Spleen (tissue), 11 donors: ENCODE data around the gene CD82. TPM values are rescaled to one million over a fixed set of nuclear protein-coding genes. Genes with fewer than 3 reads are reported as not detected.
A peak's percentile ranks its signal among the peaks of the same experiment; 100 is the strongest.
"Not testable (repeated sequence)": the region's sequence is repeated elsewhere in the genome, so short reads cannot be mapped to it uniquely, and the experiment has no call there.

Experiments
- DNase-seq: peaks from one replicate; pipeline ENCODE4 v3.0.0-alpha.2; 2020
- H3K27ac ChIP-seq, 8 donors: fragments of 200-600 bp; sonication (generic) in 7 of 8; 1 replicate in 4 of 8; 2 replicates in 4 of 8; pipeline versions ENCODE4 v1.5.0 to v1.8.0; 2016 to 2021; ENCODE audit warnings: inconsistent platforms in 4 of 8, mild to moderate bottlenecking in 4 of 8, moderate library complexity in 1 of 8
- H3K27me3 ChIP-seq, 7 donors: fragments of 200-600 bp; sonication (generic) in 6 of 7; replicated peaks in 1 of 7; 1 replicate in 4 of 7; 2 replicates in 3 of 7; pipeline versions ENCODE4 v1.5.0 to v1.8.0; 2016 to 2021; ENCODE audit warnings: inconsistent platforms in 3 of 7, mild to moderate bottlenecking in 1 of 7
- H3K36me3 ChIP-seq, 6 donors: fragments of 200-600 bp; sonication (generic) in 5 of 6; 1 replicate in 4 of 6; 2 replicates in 2 of 6; pipeline versions ENCODE4 v1.5.0 to v1.8.0; 2016 to 2021; ENCODE audit warnings: inconsistent platforms in 2 of 6
- H3K4me1 ChIP-seq, 6 donors: fragments of 200-600 bp; sonication (generic) in 5 of 6; 1 replicate in 3 of 6; 2 replicates in 3 of 6; pipeline versions ENCODE4 v1.5.0 to v1.8.0; 2016 to 2021; ENCODE audit warnings: inconsistent platforms in 3 of 6
- H3K4me3 ChIP-seq, 8 donors: fragments of 200-600 bp; sonication (generic) in 7 of 8; 1 replicate in 4 of 8; 2 replicates in 4 of 8; pipeline versions ENCODE4 v1.5.0 to v1.8.0; 2016 to 2021; ENCODE audit warnings: inconsistent platforms in 4 of 8, mild to moderate bottlenecking in 4 of 8, moderate library complexity in 2 of 8
- H3K9me3 ChIP-seq, 8 donors: fragments of 200-600 bp; sonication (generic) in 7 of 8; 1 replicate in 4 of 8; 2 replicates in 4 of 8; pipeline versions ENCODE4 v1.5.0 to v1.8.0; 2016 to 2021; ENCODE audit warnings: inconsistent platforms in 4 of 8
- POLR2A ChIP-seq, 3 donors: fragments of 450-650 bp; IDR thresholded peaks; one replicate each; pipeline ENCODE4 v1.5.1; 2017; ENCODE audit warnings: antibody characterized with exemption in 3 of 3, mild to moderate bottlenecking in 1 of 3
- POLR2AphosphoS5 ChIP-seq, 3 donors: sonication (generic); formaldehyde crosslinking; IDR thresholded peaks; one replicate each; pipeline ENCODE4 v1.5.1; 2017; ENCODE audit warnings: antibody characterized with exemption in 3 of 3
- WGBS, 5 donors: extraction: QIAGEN DNeasy Blood & Tissue Kit in 3 of 5; methylation state at CpG; one replicate each; pipeline versions ENCODE4 v1.1.5 to v1.1.7; 2013 to 2018; 5-methylcytosine and 5-hydroxymethylcytosine counted together
- intact Hi-C: fragments of 100-400 bp; cut with DNase I; formaldehyde crosslinking; loops from one replicate; pipeline ENCODE4 v1.15.0; 2023; ENCODE audit warnings: low total_unique reads
- polyA plus RNA-seq, 3 donors: library from polyadenylated mRNA; stranded (reverse); fragments of 200-250 nt; gene quantifications; one replicate each; pipeline ENCODE4 v1.2.1, GENCODE V29; 2013
- total RNA-seq, 7 donors: library from RNA; depleted of rRNA in 3 of 7; stranded (reverse); fragments of >200 nt in 3 of 7; fragmentation: NEBNext Ultra II Directional in 4 of 7; extraction: Animal tissue kit (Norgen Biotek cat#: 25700) in 4 of 7; gene quantifications; one replicate each; pipeline versions ENCODE4 v1.1.0 to v1.2.1, GENCODE V29; 2016 to 2021
- TF ChIP-seq, protein P1 (sequence below), 11 experiments: fragments of 200-600 bp in 7 of 11; fragments of 450-650 bp in 4 of 11; sonication (generic) in 4 of 11; IDR thresholded peaks in 8 of 11; conservative IDR thresholded peaks in 3 of 11; 1 replicate in 7 of 11; 2 replicates in 4 of 11; pipeline versions ENCODE4 v1.4.0 to v1.8.0; 2016 to 2021; ENCODE audit warnings: antibody characterized with exemption in 11 of 11, inconsistent platforms in 4 of 11, mild to moderate bottlenecking in 1 of 11
- donor health status: healthy with polysubstance abuse.
- donor health status: DM: no; HTN: no; CAD: no; lungs with moderate emphysema.
- donor health status: DM: no; HTN: no; CAD: no.
- donor health status: Bipolar disorder and iron deficiency.
- donor health status: healthy.
- donor health status: DM: no; HTN: no; CAD: no.
- donor health status: DM: yes; HTN: yes; CAD: no.

CD82 gene
- total and polyA plus RNA-seq, 10 donors: 27.8 to 174 (median 95.2) TPM

DNA sequence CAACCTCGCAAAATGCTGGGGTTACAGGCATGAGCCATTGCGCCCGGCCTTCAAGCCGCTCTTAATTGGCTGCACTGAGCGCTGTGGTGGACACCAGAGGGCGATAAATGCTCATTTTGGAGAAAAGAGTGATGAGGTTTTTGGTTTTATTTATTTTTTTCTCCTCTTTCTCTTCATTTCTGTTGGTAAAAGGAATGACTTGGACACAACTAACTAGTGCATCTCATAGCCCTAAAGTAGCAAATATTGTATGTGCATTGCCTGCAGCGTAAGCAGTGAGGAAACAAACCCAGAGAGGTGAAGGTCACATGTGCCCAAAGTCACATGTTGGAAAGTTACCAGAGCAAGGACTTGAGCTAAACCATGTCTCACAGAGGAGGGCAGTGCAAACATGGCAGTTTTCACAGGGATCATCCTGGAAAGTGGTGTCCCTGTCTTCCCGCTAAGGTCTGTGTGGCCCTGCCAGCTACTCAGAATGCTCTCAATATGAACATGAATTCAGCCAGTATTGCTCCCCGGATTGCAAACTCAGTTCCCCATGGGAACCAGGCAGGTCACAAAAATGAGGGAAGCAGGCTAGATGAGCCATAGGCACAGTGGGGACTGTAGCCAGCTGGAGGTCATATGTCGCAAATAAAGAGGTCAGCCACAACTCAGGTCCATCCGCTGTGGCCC, 8.6 kb upstream of the CD82 start:
- DNase-seq: peak; percentile 88
- Histone ChIP-seq H3K9me3 (peaks cover 0 to 8% (median 0%) of the 10 kb centered on the region in 8 donors), H3K36me3 (no peaks in the 10 kb centered on the region), H3K4me3 (no peak overlapping the region), H3K4me1 (peaks cover 15 to 69% (median 37%) of the 10 kb centered on the region in 6 donors), H3K27me3 (no peaks in the 10 kb centered on the region), H3K27ac (peak overlapping the region in 7 of 8 donors; percentile 20 to 81 (median 60))
- WGBS, 5 donors: 28 to 44% (median 35%) methylated on average over 10 to 11 of the region's 11 CpGs
- TF ChIP-seq POLR2AphosphoS5 (IDR thresholded peaks at IDR 0.05): no peak
- TF ChIP-seq, protein P1, sequence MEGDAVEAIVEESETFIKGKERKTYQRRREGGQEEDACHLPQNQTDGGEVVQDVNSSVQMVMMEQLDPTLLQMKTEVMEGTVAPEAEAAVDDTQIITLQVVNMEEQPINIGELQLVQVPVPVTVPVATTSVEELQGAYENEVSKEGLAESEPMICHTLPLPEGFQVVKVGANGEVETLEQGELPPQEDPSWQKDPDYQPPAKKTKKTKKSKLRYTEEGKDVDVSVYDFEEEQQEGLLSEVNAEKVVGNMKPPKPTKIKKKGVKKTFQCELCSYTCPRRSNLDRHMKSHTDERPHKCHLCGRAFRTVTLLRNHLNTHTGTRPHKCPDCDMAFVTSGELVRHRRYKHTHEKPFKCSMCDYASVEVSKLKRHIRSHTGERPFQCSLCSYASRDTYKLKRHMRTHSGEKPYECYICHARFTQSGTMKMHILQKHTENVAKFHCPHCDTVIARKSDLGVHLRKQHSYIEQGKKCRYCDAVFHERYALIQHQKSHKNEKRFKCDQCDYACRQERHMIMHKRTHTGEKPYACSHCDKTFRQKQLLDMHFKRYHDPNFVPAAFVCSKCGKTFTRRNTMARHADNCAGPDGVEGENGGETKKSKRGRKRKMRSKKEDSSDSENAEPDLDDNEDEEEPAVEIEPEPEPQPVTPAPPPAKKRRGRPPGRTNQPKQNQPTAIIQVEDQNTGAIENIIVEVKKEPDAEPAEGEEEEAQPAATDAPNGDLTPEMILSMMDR (IDR thresholded peaks at IDR 0.05 in 8 of 11, conservative IDR thresholded peaks at IDR 0.05 in 3 of 11): peak; percentile 64 to 89 (median 77)
- TF ChIP-seq POLR2A (IDR thresholded peaks at IDR 0.05): no peak
- intact Hi-C loops: loop anchor here (2.0 to 5.0 kb wide), 3 partner anchors 52 to 355 kb away; no protein-coding TSS in a partner anchor

DNA sequence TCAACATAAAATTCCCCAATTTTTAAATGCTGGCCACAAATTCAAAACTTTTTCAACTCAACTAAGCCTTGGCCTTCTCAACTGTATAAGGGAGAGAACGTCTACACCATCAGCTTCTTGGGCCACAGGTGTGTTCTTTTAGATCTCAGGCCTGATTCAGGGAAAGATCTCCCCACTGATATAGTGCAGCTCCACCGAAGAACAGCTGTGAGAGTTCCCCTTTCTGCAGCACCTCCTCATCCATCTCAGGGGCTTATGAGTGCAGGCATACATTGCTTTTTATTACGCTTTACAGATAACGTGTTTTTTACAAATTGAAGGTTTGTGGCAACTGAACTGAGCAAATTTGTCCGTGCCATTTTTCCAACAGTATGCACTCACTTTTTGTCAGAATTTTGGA, 8.0 kb upstream of the CD82 start:
- Histone ChIP-seq H3K27ac (peak overlapping the region in 7 of 8 donors; percentile 20 to 81 (median 60)), H3K9me3 (peaks cover 0 to 8% (median 0%) of the 10 kb centered on the region in 8 donors), H3K4me3 (no peak overlapping the region), H3K27me3 (no peaks in the 10 kb centered on the region), H3K4me1 (peaks cover 15 to 69% (median 37%) of the 10 kb centered on the region in 6 donors), H3K36me3 (no peaks in the 10 kb centered on the region)
- intact Hi-C loops: loop anchor here (2.0 to 5.0 kb wide), 3 partner anchors 51 to 355 kb away; no protein-coding TSS in a partner anchor
- no peak for DNase-seq
- WGBS, 5 donors: 39 to 61% (median 46%) methylated on average over 5 of the region's 5 CpGs
- TF ChIP-seq POLR2A (IDR thresholded peaks at IDR 0.05): no peak
- no peak for TF ChIP-seq POLR2AphosphoS5 (IDR thresholded peaks at IDR 0.05)
- TF ChIP-seq, protein P1 (IDR thresholded peaks at IDR 0.05 in 8 of 11, conservative IDR thresholded peaks at IDR 0.05 in 3 of 11): no peak

DNA sequence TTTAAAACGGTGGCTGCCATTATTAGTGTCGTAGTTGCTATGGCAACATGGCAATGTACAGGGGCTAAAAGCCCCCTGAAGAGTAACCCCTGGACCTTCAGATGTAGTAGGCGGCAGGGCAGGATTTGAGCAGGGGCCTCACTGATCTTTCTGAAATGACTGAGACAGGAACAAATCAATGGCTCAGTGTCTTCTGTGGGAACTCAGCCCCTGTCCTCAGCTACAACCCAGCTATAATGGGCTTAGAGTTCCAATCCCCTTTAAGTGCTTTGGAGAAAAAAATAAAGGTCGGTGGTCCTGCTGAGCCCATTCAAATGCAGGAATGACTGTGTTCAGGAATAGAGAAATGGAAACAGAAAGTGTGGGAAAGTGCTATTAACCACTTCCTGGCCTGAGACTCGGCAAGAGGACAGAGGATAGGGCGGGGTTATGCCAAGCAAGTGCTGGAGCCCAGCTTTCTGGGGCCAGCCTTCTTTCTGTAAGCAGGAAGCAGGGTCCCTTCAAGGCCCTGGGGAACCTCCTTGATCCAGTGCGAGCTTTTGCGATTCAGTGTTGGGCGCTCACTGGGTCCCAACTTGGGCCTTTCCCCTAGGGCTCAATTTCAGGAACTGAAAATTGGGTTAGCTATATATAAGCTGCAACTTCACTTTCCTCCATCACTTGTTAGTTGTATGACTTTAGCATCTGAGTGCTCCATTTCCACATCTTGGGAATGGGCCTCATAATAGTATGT, 6.1 kb upstream of the CD82 start:
- Histone ChIP-seq H3K4me1 (peaks cover 18 to 82% (median 44%) of the 10 kb centered on the region in 6 donors), H3K27me3 (no peaks in the 10 kb centered on the region), H3K27ac (peak overlapping the region in 6 of 8 donors; percentile 45 to 72 (median 52)), H3K9me3 (no peaks in the 10 kb centered on the region), H3K4me3 (peak overlapping the region in 1 of 8 donors; percentile 34), H3K36me3 (no peaks in the 10 kb centered on the region)
- peak; percentile 82 for DNase-seq
- TF ChIP-seq POLR2A (IDR thresholded peaks at IDR 0.05): no peak
- TF ChIP-seq, protein P1 (IDR thresholded peaks at IDR 0.05 in 8 of 11, conservative IDR thresholded peaks at IDR 0.05 in 3 of 11): no peak
- TF ChIP-seq POLR2AphosphoS5 (IDR thresholded peaks at IDR 0.05): peak in 2 of 3 donors; percentile 43 to 52
- WGBS, 5 donors: 36 to 43% (median 40%) methylated on average over 9 of the region's 9 CpGs
- intact Hi-C loops: loop anchor here (5.0 kb wide), 1 partner anchor 353 kb away; no protein-coding TSS in a partner anchor

DNA sequence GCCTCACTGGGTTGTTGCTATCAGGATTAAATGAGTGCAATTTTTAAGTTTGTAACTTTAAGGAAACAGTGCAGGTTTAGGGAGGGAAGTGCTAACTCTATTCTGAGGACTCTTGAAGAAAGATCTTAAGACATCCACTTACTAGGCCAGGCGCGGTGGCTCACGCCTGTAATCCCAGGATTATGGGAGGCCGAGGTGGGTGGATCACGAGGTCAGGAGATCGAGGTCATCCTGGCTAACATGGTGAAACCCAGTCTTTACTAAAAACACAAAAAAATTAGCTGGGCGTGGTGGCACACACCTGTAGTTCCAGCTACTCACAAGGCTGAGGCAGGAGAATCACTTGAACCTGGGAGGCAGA, 5.5 kb upstream of the CD82 start:
- H3K27ac ChIP-seq: peak overlapping the region in 5 of 8 donors; percentile 45 to 72 (median 55)
- intact Hi-C loops: loop anchor here (5.0 kb wide), 1 partner anchor 352 kb away; no protein-coding TSS in a partner anchor
- WGBS, 5 donors: 75 to 91% (median 83%) methylated on average over 7 of the region's 7 CpGs

More for the DNA sequence above, 5.5 kb upstream of the CD82 start:
- not testable (repeated sequence) for H3K9me3 ChIP-seq, H3K36me3 ChIP-seq, H3K4me3 ChIP-seq, H3K27me3 ChIP-seq, DNase-seq
- H3K4me1 ChIP-seq: peaks cover 23 to 86% (median 49%) of the 10 kb centered on the region in 6 donors
